KG1 (cell line): ENCODE results near the gene PANX2.

Experiments
- DNase-seq: peaks from one replicate; lab custom pipeline; 2025; lab: John Stamatoyannopoulos, UW

PANX2 gene

GRCh38 chr22:50171319-50171964 lies 911 bp downstream of the PANX2 start:
- DNase-seq = no peak

GRCh38 chr22:50171965-50172421 lies 1.5 kb downstream of the PANX2 start:
- DNase-seq = no peak

GRCh38 chr22:50173311-50173982 lies 2.9 kb downstream of the PANX2 start:
- no peak for DNase-seq

- no peak for DNase-seq
These were observed 3.4 kb downstream of the PANX2 start for GRCh38 chr22:50173983-50174355.

- no peak for DNase-seq
These were observed 4.1 kb downstream of the PANX2 start for GRCh38 chr22:50174382-50175190.

- no peak for DNase-seq
These were observed 4.6 kb downstream of the PANX2 start for GRCh38 chr22:50175191-50175461.

GRCh38 chr22:50175921-50176849 lies 5.7 kb downstream of the PANX2 start:
- no peak for DNase-seq

- DNase-seq = no peak
These were observed 6.5 kb downstream of the PANX2 start for GRCh38 chr22:50176850-50177536.

GRCh38 chr22:50177537-50178470 lies 7.3 kb downstream of the PANX2 start:
- DNase-seq = no peak

- no peak for DNase-seq
These were observed 7.9 kb downstream of the PANX2 start for GRCh38 chr22:50178471-50178864.

- no peak for DNase-seq
These were observed 8.6 kb downstream of the PANX2 start for GRCh38 chr22:50178871-50179869.

- DNase-seq = no peak
These were observed 9.6 kb downstream of the PANX2 start for GRCh38 chr22:50179937-50180726.

- no peak for DNase-seq
These were observed 10.4 kb downstream of the PANX2 start for GRCh38 chr22:50180727-50181521.

- no peak for DNase-seq
These were observed 11.9 kb downstream of the PANX2 start for GRCh38 chr22:50182176-50183081.

GRCh38 chr22:50183141-50183971 lies 12.8 kb downstream of the PANX2 start:
- no peak for DNase-seq
